A673 (cell line): Measurements from ENCODE around the gene PET117. TPM values are rescaled to one million over a fixed set of nuclear protein-coding genes. Genes with fewer than 3 reads are reported as not detected.
"Not testable (repeated sequence)": the region's sequence is repeated elsewhere in the genome, so short reads cannot be mapped to it uniquely, and the experiment has no call there.

Source experiments
- BruUV-seq: library from RNA; stranded (reverse); fragments of 400-500 nt; replicated peaks from 2 replicates; lab custom pipeline; 2021; lab: Mats Ljungman, UMichigan
- CTCF ChIA-PET: fragments of 300-600 bp; sonication (Branson Sonifier 250); formaldehyde crosslinking; loops from one replicate; lab custom pipeline; 2022; ENCODE audit warnings: antibody characterized with exemption; lab: Charles Lee
- POLR2A ChIA-PET: fragments of 300-600 bp; sonication (Branson Sonifier 250); formaldehyde crosslinking; loops from one replicate; lab custom pipeline; 2022; ENCODE audit warnings: antibody characterized with exemption; ENCODE audit not compliant: low non-redundant PET; lab: Charles Lee
- DNase-seq: peaks from one replicate; pipeline ENCODE4 v3.0.0-alpha.2; 2015; ENCODE audit warnings: low spot score
- H3K27ac ChIP-seq: fragments of 200-600 bp; sonication (generic); 2 replicates; pipeline ENCODE4 v1.5.1; 2016; ENCODE audit warnings: mixed run types, low read depth, mild to moderate bottlenecking, mixed read lengths, antibody characterized with exemption, low read length; ENCODE audit not compliant: poor library complexity, severe bottlenecking
- H3K27me3 ChIP-seq: fragments of 200-600 bp; sonication (generic); replicated peaks from 2 replicates; pipeline ENCODE4 v1.6.1; 2017; ENCODE audit warnings: mixed run types, low read depth, mild to moderate bottlenecking, mixed read lengths, antibody characterized with exemption, low read length; ENCODE audit not compliant: insufficient read depth, poor library complexity
- H3K36me3 ChIP-seq: fragments of 200-600 bp; sonication (generic); 2 replicates; pipeline ENCODE4 v1.6.1; 2016; ENCODE audit warnings: mixed run types, mild to moderate bottlenecking, mixed read lengths, antibody characterized with exemption, low read length; ENCODE audit not compliant: insufficient read depth, poor library complexity, severe bottlenecking
- H3K4me1 ChIP-seq: fragments of 200-600 bp; sonication (generic); 2 replicates; pipeline ENCODE4 v1.6.1; 2017; ENCODE audit warnings: mixed run types, mild to moderate bottlenecking, mixed read lengths, antibody characterized with exemption, low read length; ENCODE audit not compliant: insufficient read depth, poor library complexity, severe bottlenecking
- H3K4me3 ChIP-seq: fragments of 200-600 bp; sonication (generic); 2 replicates; pipeline ENCODE4 v1.5.1; 2016; ENCODE audit warnings: low read depth, mixed run types, mild to moderate bottlenecking, mixed read lengths, low read length; ENCODE audit not compliant: poor library complexity, severe bottlenecking
- H3K9me3 ChIP-seq: fragments of 200-600 bp; sonication (generic); 2 replicates; pipeline ENCODE4 v1.6.1; 2016; ENCODE audit warnings: mixed run types, low read depth, mild to moderate bottlenecking, mixed read lengths, antibody characterized with exemption, low read length; ENCODE audit not compliant: poor library complexity, severe bottlenecking
- EZH2 ChIP-seq: fragments of 200-600 bp; sonication (generic); IDR thresholded peaks from 2 replicates; pipeline ENCODE4 v1.6.1; 2017; ENCODE audit warnings: borderline replicate concordance, low read depth, mild to moderate bottlenecking, mixed read lengths, antibody characterized with exemption, low read length; ENCODE audit not compliant: poor library complexity, severe bottlenecking
- intact Hi-C: fragments of 100-400 bp; cut with micrococcal nuclease; formaldehyde crosslinking; loops from one replicate; pipeline ENCODE4 v1.10.0; 2022; ENCODE audit not compliant: unreplicated experiment
- total RNA-seq: library from RNA; stranded (reverse); gene quantifications from 2 replicates; pipeline ENCODE4 v1.2.3, GENCODE V29; 2021
- TF ChIP-seq, protein P1 (sequence below): fragments of 300-800, 200-600 bp; sonication (generic); conservative IDR thresholded peaks from 2 replicates; pipeline ENCODE4 v1.5.1; 2017; ENCODE audit warnings: low read depth, mild to moderate bottlenecking, antibody characterized with exemption, low read length, moderate library complexity, mixed read lengths

Gene PET117
- total RNA-seq, 1 experiment from 2014 or later: 23.0 TPM

DNA sequence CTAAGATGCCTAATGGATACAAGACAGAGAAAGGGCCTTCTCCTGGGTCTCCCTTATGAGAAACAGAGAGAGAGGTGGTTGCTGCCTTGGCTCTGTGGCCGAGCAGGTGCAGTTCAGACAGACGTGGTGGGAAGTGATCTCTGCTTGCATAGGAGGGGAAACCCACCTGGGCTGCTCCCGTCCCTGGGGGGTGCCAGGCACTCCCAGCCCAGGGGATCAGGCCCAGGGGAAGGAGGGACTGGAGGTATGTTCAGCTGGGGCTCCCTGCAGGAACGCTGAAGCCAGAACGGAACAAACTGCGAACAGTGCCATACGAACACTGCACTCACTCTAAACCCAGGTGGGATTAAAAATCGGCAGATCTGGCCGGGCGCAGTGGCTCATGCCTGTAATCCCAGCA is 44.3 kb upstream of the PET117 start:
- POLR2A ChIA-PET: no interaction called here

DNA sequence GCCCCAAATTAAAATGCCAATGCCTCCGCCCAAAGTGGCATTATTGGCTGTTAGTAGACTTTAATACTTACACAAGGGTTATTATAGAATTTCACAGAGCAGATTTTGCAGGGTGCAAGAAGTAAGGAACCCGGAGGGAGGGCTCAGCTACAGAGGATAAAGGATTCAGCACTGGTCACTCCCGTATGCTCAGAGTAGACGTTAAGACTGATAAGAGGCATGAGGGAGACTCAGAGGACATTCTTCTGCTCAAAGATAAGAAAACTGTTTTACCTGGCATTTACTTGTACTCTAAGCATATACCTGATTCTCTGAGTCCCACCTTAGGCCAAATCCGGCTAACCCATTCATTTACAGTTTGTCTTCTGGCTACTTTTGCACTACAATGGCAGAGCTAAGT is 43.5 kb upstream of the PET117 start:
- intact Hi-C loops: no loop called here
- TF ChIP-seq EZH2: no peak
- TF ChIP-seq, protein P1, sequence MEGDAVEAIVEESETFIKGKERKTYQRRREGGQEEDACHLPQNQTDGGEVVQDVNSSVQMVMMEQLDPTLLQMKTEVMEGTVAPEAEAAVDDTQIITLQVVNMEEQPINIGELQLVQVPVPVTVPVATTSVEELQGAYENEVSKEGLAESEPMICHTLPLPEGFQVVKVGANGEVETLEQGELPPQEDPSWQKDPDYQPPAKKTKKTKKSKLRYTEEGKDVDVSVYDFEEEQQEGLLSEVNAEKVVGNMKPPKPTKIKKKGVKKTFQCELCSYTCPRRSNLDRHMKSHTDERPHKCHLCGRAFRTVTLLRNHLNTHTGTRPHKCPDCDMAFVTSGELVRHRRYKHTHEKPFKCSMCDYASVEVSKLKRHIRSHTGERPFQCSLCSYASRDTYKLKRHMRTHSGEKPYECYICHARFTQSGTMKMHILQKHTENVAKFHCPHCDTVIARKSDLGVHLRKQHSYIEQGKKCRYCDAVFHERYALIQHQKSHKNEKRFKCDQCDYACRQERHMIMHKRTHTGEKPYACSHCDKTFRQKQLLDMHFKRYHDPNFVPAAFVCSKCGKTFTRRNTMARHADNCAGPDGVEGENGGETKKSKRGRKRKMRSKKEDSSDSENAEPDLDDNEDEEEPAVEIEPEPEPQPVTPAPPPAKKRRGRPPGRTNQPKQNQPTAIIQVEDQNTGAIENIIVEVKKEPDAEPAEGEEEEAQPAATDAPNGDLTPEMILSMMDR: no peak
- Histone ChIP-seq H3K4me1 (no peaks in the 10 kb centered on the region), H3K27me3 (peaks cover 3% of the 10 kb centered on the region), H3K9me3 (no peaks in the 10 kb centered on the region), H3K36me3 (no peaks in the 10 kb centered on the region), H3K4me3 (no peak overlapping the region), H3K27ac (no peak overlapping the region)
- POLR2A ChIA-PET: no interaction called here
- CTCF ChIA-PET: no interaction called here
- BruUV-seq: no TSS peak
- no peak for DNase-seq

More for the DNA sequence above, 44.3 kb upstream of the PET117 start:
- CTCF ChIA-PET: no interaction called here
- no peak overlapping the region for H3K4me3 ChIP-seq
- no peak overlapping the region for H3K27ac ChIP-seq
- H3K27me3 ChIP-seq: peaks cover 3% of the 10 kb centered on the region
- intact Hi-C loops: no loop called here
- H3K9me3 ChIP-seq: no peaks in the 10 kb centered on the region
- H3K4me1 ChIP-seq: no peaks in the 10 kb centered on the region
- DNase-seq: no peak
- TF ChIP-seq EZH2: no peak
- TF ChIP-seq, protein P1: no peak
- no TSS peak for BruUV-seq
- H3K36me3 ChIP-seq: no peaks in the 10 kb centered on the region

DNA sequence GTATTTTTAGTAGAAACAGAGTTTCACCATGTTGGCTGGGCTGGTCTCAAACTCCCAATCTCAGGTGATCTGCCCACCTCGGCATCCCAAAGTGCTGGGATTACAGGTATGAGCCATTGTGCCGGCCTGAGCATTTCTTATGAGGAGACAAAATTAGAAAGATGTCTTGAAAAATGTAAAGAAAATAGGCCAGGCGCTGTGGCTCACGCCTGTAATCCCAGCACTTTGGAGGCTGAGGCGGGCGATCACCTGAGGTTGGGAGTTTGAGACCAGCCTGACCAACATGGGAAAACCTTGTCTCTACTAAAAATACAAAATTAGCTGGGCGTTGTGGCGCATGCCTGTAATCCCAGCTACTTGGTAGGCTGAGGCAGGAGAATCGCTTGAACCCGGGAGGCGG is 37.1 kb upstream of the PET117 start:
- intact Hi-C loops, H3K36me3 ChIP-seq, BruUV-seq, H3K4me1 ChIP-seq, POLR2A ChIA-PET, H3K27me3 ChIP-seq, CTCF ChIA-PET, H3K27ac ChIP-seq, DNase-seq, H3K4me3 ChIP-seq, H3K9me3 ChIP-seq: not testable (repeated sequence)

DNA sequence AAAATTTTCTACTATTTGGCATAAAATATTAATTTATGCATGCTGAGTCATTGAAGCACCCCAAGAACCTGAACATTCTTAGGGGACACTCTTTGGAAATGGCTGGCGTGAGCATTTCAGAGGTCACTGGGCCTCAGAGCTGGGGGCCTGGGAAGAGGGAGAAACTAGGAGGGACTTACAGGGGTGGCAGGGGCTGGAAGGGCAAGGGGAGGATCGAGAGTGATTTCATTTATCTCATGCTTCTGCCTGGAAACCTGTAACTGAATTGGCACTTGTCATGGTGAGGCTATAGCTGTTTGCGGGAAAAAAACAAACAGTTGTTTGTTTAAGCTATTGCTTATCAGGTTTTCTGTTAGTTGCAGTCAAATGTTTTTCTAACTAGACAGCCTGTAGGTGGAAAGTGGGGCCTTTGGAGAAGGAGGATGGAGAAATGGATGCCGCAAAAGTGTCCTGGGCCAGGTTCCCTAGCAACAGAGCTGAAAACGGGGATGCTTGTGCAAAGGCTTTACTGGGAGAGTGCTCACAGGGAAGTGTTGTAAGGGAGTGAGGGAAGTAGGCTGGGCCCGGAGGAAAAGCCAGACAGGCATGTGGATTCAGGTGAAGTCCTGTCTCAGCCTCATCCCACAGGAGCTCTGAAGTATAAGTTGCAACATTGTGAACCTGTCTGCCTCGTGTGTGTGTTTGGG is 36.4 kb upstream of the PET117 start:
- ChIA-PET CTCF (no interaction called here), POLR2A (no interaction called here)
- no peaks in the 10 kb centered on the region for H3K4me1 ChIP-seq
- BruUV-seq: no TSS peak
- H3K4me3 ChIP-seq: no peak overlapping the region
- no peaks in the 10 kb centered on the region for H3K36me3 ChIP-seq
- no peaks in the 10 kb centered on the region for H3K27me3 ChIP-seq
- H3K9me3 ChIP-seq: no peaks in the 10 kb centered on the region
- TF ChIP-seq, protein P1: no peak
- TF ChIP-seq EZH2: no peak
- intact Hi-C loops: no loop called here
- DNase-seq: no peak
- H3K27ac ChIP-seq: no peak overlapping the region
